HCT116 (cell line): ENCODE results near the gene KHK. TPM values are rescaled to one million over a fixed set of nuclear protein-coding genes. Genes with fewer than 3 reads are reported as not detected.

Experiments used
- ATAC-seq: fragments of 200-7000 bp; cut with Tn5 transposase; 2 replicates; pipeline ENCODE4 v1.9.1; 2020; ENCODE audit warnings: mild to moderate bottlenecking, moderate library complexity
- BruUV-seq: library from RNA; stranded (reverse); fragments of 400-500 nt; replicated peaks from 2 replicates; lab custom pipeline; 2021; lab: Mats Ljungman, UMichigan
- CTCF ChIA-PET: fragments of 300-600 bp; sonication (Branson Sonifier 250); formaldehyde crosslinking; loops from one replicate; lab custom pipeline; 2021; ENCODE audit warnings: antibody characterized with exemption; lab: Charles Lee
- POLR2A ChIA-PET: fragments of 300-600, 350-600 bp; sonication (Branson Sonifier 250); formaldehyde crosslinking; loops from one replicate; lab custom pipeline; 2021; ENCODE audit warnings: antibody characterized with exemption; lab: Charles Lee
- RAD21 ChIA-PET, 2 experiments: fragments of 300-600 bp; sonication (Branson Sonifier 250); formaldehyde crosslinking; loops; one replicate each; lab custom pipeline; 2023; ENCODE audit warnings: low total read pairs in 2 of 2; ENCODE audit not compliant: uncharacterized antibody in 2 of 2, unreplicated experiment in 2 of 2, low non-redundant PET in 1 of 2; lab: Charles Lee
- DNase-seq: peaks from one replicate; pipeline ENCODE4 v3.0.0-alpha.2; 2010; ENCODE audit warnings: low read depth, low spot score
- H2AFZ ChIP-seq: fragments of 200-600 bp; shearing (Covaris generic), sonication (generic); 2 replicates; pipeline ENCODE4 v1.6.1; 2017; ENCODE audit warnings: low read depth, mixed run types, mixed read lengths, antibody characterized with exemption, low read length; ENCODE audit not compliant: poor library complexity, severe bottlenecking
- H3K27ac ChIP-seq: 2 replicates; pipeline ENCODE4 v1.5.1; 2012; ENCODE audit warnings: low read depth, low read length
- H3K27me3 ChIP-seq: fragments of 200-600 bp; sonication (generic); 2 replicates; pipeline ENCODE4 v1.6.1; 2016; ENCODE audit warnings: mixed run types, low read length, mixed read lengths; ENCODE audit not compliant: insufficient read depth
- H3K36me3 ChIP-seq, 2 experiments: fragments of 200-500 bp in 1 of 2; fragments of 200-600 bp in 1 of 2; sonication (Bioruptor generic) in 1 of 2; sonication (generic) in 1 of 2; 2 replicates each; pipeline versions ENCODE4 v1.5.1 to v1.6.1; 2014 to 2016; ENCODE audit warnings: low read length in 2 of 2, inconsistent platforms in 1 of 2, mixed read lengths in 1 of 2, mixed run types in 1 of 2; ENCODE audit not compliant: insufficient read depth in 2 of 2, control insufficient read depth in 1 of 2
- H3K4me1 ChIP-seq, 2 experiments: fragments of 200-600 bp in 1 of 2; sonication (generic) in 1 of 2; 2 replicates each; pipeline versions ENCODE4 v1.5.1 to v1.6.1; 2012 to 2017; ENCODE audit warnings: low read length in 2 of 2, inconsistent platforms in 1 of 2, mild to moderate bottlenecking in 1 of 2, mixed read lengths in 1 of 2, mixed run types in 1 of 2, moderate library complexity in 1 of 2; ENCODE audit not compliant: insufficient read depth in 2 of 2, control insufficient read depth in 1 of 2
- H3K4me2 ChIP-seq: fragments of 200-600 bp; sonication (generic); 2 replicates; pipeline ENCODE4 v1.6.1; 2017; ENCODE audit warnings: mixed run types, low read length, mixed read lengths
- H3K4me3 ChIP-seq, 2 experiments: fragments of 200-600 bp in 1 of 2; sonication (generic) in 1 of 2; replicated peaks in 1 of 2; 2 replicates each; pipeline ENCODE4 v1.5.1; 2011 to 2016; ENCODE audit warnings: low read length in 2 of 2, control low read depth in 1 of 2, low read depth in 1 of 2, mild to moderate bottlenecking in 1 of 2, mixed read lengths in 1 of 2, mixed run types in 1 of 2
- H3K79me2 ChIP-seq: fragments of 200-600 bp; sonication (generic); 2 replicates; pipeline ENCODE4 v1.6.1; 2017; ENCODE audit warnings: mild to moderate bottlenecking, mixed run types, low read length, moderate library complexity, mixed read lengths; ENCODE audit not compliant: insufficient read depth
- H3K9ac ChIP-seq: fragments of 200-600 bp; sonication (generic); 2 replicates; pipeline ENCODE4 v1.6.1; 2016; ENCODE audit warnings: low read length, mixed read lengths
- H3K9me2 ChIP-seq: fragments of 200-600 bp; sonication (generic), shearing (Covaris generic); 2 replicates; pipeline ENCODE4 v1.6.1; 2017; ENCODE audit warnings: mixed run types, mild to moderate bottlenecking, moderate library complexity; ENCODE audit not compliant: insufficient read depth
- H3K9me3 ChIP-seq, 2 experiments: fragments of 200-500 bp in 1 of 2; fragments of 200-600 bp in 1 of 2; sonication (Bioruptor generic) in 1 of 2; sonication (generic) in 1 of 2; 2 replicates each; pipeline ENCODE4 v1.6.1; 2014 to 2017; ENCODE audit warnings: low read length in 2 of 2, mixed read lengths in 2 of 2, inconsistent platforms in 1 of 2, low read depth in 1 of 2, mild to moderate bottlenecking in 1 of 2, mixed run types in 1 of 2, moderate library complexity in 1 of 2; ENCODE audit not compliant: control insufficient read depth in 1 of 2, insufficient read depth in 1 of 2
- H4K20me1 ChIP-seq: fragments of 200-600 bp; sonication (generic), shearing (Covaris generic); 2 replicates; pipeline ENCODE4 v1.6.1; 2017; ENCODE audit warnings: mixed run types, mild to moderate bottlenecking, moderate library complexity; ENCODE audit not compliant: insufficient read depth
- ATF3 ChIP-seq: IDR thresholded peaks from 2 replicates; pipeline ENCODE4 v1.6.1; 2012
- CBX3 ChIP-seq: IDR thresholded peaks from 2 replicates; pipeline ENCODE4 v1.6.1; 2012; ENCODE audit warnings: low read depth
- CEBPB ChIP-seq: IDR thresholded peaks from 2 replicates; pipeline ENCODE4 v1.6.1; 2012; ENCODE audit warnings: low read depth
- CTCF ChIP-seq, 3 experiments: fragments of 200-600 bp in 1 of 3; sonication (generic) in 1 of 3; IDR thresholded peaks in 2 of 3; conservative IDR thresholded peaks in 1 of 3; 2 replicates each; pipeline ENCODE4 v1.5.1; 2012 to 2017; ENCODE audit warnings: low read depth in 2 of 3, low read length in 2 of 3, antibody characterized with exemption in 1 of 3, borderline replicate concordance in 1 of 3, control low read depth in 1 of 3, mild to moderate bottlenecking in 1 of 3, mixed read lengths in 1 of 3, mixed run types in 1 of 3, moderate library complexity in 1 of 3; ENCODE audit not compliant: insufficient read depth in 1 of 3
- ELF1 ChIP-seq: IDR thresholded peaks from 2 replicates; pipeline ENCODE4 v1.6.1; 2012; ENCODE audit warnings: low read depth, borderline replicate concordance
- EZH2 ChIP-seq: fragments of 200-600 bp; sonication (generic); IDR thresholded peaks from 2 replicates; pipeline ENCODE4 v1.6.1; 2017; ENCODE audit warnings: antibody characterized with exemption, mixed run types
- EZH2phosphoT487 ChIP-seq: fragments of 200-600 bp; IDR thresholded peaks from 2 replicates; pipeline ENCODE4 v1.6.1; 2018; ENCODE audit warnings: antibody characterized with exemption, borderline replicate concordance
- JUND ChIP-seq: IDR thresholded peaks from 2 replicates; pipeline ENCODE4 v1.6.1; 2012
- MAX ChIP-seq: IDR thresholded peaks from 2 replicates; pipeline ENCODE4 v1.6.1; 2012
- RAD21 ChIP-seq: IDR thresholded peaks from 2 replicates; pipeline ENCODE4 v1.6.1; 2012; ENCODE audit warnings: low read depth, mild to moderate bottlenecking
- SIN3A ChIP-seq: IDR thresholded peaks from 2 replicates; pipeline ENCODE4 v1.6.1; 2012; ENCODE audit warnings: low read depth
- SP1 ChIP-seq: IDR thresholded peaks from 2 replicates; pipeline ENCODE4 v1.6.1; 2012; ENCODE audit warnings: low read depth
- SRF ChIP-seq: IDR thresholded peaks from 2 replicates; pipeline ENCODE4 v1.6.1; 2012; ENCODE audit warnings: low read depth
- TCF7L2 ChIP-seq: IDR thresholded peaks from 2 replicates; pipeline ENCODE4 v1.7.0; 2011; ENCODE audit warnings: borderline replicate concordance, inconsistent platforms; ENCODE audit not compliant: insufficient read depth, insufficient read length; ENCODE audit errors: extremely low read depth
- YY1 ChIP-seq: IDR thresholded peaks from 2 replicates; pipeline ENCODE4 v1.6.1; 2011; ENCODE audit warnings: low read length, low read depth, moderate library complexity, mild to moderate bottlenecking; ENCODE audit not compliant: insufficient replicate concordance; ENCODE audit errors: extremely low read depth
- ZFX ChIP-seq: fragments of 450-650 bp; IDR thresholded peaks from 2 replicates; pipeline ENCODE4 v1.6.1; 2017
- ZNF274 ChIP-seq: fragments of 200-500 bp; sonication (Bioruptor generic); IDR thresholded peaks from 2 replicates; pipeline ENCODE4 v1.6.1; 2014; ENCODE audit warnings: mild to moderate bottlenecking, low read depth, low read length, inconsistent platforms
- intact Hi-C: fragments of 100-400 bp; cut with micrococcal nuclease; formaldehyde crosslinking; loops from 2 replicates; pipeline ENCODE4 v1.10.0; 2022
- total RNA-seq: library from RNA; stranded (reverse); gene quantifications from one replicate; pipeline ENCODE4 v1.2.1, GENCODE V29; 2021; ENCODE audit not compliant: unreplicated experiment
- TF ChIP-seq, protein P1 (sequence below): IDR thresholded peaks from 2 replicates; pipeline ENCODE4 v1.6.1; 2011; ENCODE audit warnings: mild to moderate bottlenecking, low read length, moderate library complexity; ENCODE audit not compliant: insufficient replicate concordance; ENCODE audit errors: extremely low read depth

KHK gene
- total RNA-seq, 1 experiment from 2014 or later: 6.7 TPM

DNA sequence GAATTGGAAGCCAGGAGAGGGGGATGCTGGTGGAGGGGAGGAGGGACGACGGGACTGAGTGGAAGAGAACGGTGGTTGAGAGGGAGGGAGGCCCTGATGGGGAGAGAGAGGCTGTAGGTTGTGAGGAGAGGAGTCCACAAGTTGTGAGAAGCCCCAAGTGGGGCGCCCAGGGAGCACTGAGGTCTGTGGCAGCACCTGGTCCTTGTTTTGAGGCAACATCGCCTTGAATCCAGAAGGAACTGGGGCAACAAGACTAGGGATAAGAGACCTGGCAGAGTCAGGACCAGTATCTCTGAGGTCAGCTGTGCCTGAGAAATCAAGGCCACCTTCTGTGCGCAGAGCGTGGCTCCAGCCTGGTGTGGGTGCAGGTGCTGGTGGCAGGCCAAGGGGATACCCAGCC lies 51.5 kb downstream of the KHK start:
- CTCF ChIA-PET: no interaction called here

More for the DNA sequence above, 51.5 kb downstream of the KHK start:
- TF ChIP-seq ELF1 (no peak), CBX3 (no peak), RAD21 (no peak), EZH2 (no peak), SRF (no peak), ATF3 (no peak), TCF7L2 (no peak), ZNF274 (no peak), CTCF (IDR thresholded peaks at IDR 0.05 in 2 of 3, conservative IDR thresholded peaks at IDR 0.05 in 1 of 3; ENCODE audit: borderline replicate concordance in 1 of 3, insufficient read depth in 1 of 3, low read depth in 2 of 3, low read length in 2 of 3) (no peak), MAX (no peak), SP1 (no peak), JUND (no peak), YY1 (no peak), EZH2phosphoT487 (no peak), ZFX (no peak), CEBPB (no peak), SIN3A (no peak)
- TF ChIP-seq, protein P1, sequence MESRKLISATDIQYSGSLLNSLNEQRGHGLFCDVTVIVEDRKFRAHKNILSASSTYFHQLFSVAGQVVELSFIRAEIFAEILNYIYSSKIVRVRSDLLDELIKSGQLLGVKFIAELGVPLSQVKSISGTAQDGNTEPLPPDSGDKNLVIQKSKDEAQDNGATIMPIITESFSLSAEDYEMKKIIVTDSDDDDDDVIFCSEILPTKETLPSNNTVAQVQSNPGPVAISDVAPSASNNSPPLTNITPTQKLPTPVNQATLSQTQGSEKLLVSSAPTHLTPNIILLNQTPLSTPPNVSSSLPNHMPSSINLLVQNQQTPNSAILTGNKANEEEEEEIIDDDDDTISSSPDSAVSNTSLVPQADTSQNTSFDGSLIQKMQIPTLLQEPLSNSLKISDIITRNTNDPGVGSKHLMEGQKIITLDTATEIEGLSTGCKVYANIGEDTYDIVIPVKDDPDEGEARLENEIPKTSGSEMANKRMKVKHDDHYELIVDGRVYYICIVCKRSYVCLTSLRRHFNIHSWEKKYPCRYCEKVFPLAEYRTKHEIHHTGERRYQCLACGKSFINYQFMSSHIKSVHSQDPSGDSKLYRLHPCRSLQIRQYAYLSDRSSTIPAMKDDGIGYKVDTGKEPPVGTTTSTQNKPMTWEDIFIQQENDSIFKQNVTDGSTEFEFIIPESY: no peak
- TF ChIP-seq, all 23 proteins: peak for 0
- ChIA-PET RAD21 (no interaction called here), POLR2A (no interaction called here)
- BruUV-seq: no TSS peak
- Histone ChIP-seq H3K27ac (no peak overlapping the region), H3K4me3 (no peak overlapping the region), H2AFZ (no peak overlapping the region), H3K9me2 (no peaks in the 10 kb centered on the region), H3K27me3 (no peaks in the 10 kb centered on the region), H3K4me1 (peaks cover 4 to 13% of the 10 kb centered on the region in 2 experiments; a peak in 3 of 4 replicates), H3K9ac (no peak overlapping the region), H3K79me2 (peaks cover 12% of the 10 kb centered on the region), H3K36me3 (peaks cover 0 to under 1% of the 10 kb centered on the region in 2 experiments; a peak in 1 of 4 replicates), H3K9me3 (peaks cover 0 to 4% of the 10 kb centered on the region in 2 experiments; a peak in 1 of 4 replicates), H4K20me1 (no peaks in the 10 kb centered on the region), H3K4me2 (no peak overlapping the region)
- intact Hi-C loops: no loop called here
- ATAC-seq (no peak), DNase-seq (no peak)
